Keratinocyte (primary cell): ENCODE data around the gene GFAP. TPM values are rescaled to one million over a fixed set of nuclear protein-coding genes. Genes with fewer than 3 reads are reported as not detected.

Experiments
- DNase-seq: peaks from one replicate; pipeline ENCODE4 v3.0.0-alpha.2; 2011; ENCODE audit warnings: low read depth, missing footprints, low spot score
- FAIRE-seq: peaks from 2 replicates; lab custom pipeline; 2011; peaks lifted over from hg19 to GRCh38; lab: Jason Lieb, UNC
- H2AFZ ChIP-seq: 2 replicates; pipeline ENCODE4 v1.6.0; 2012; ENCODE audit warnings: low read length, control low read depth, inconsistent platforms; ENCODE audit not compliant: control insufficient read depth
- H3K27ac ChIP-seq: 2 replicates; pipeline ENCODE4 v1.5.1; 2011; ENCODE audit warnings: low read length; ENCODE audit not compliant: control insufficient read depth, insufficient read depth
- H3K27me3 ChIP-seq: 3 replicates; pipeline ENCODE4 v1.6.0; 2011; ENCODE audit warnings: low read length; ENCODE audit not compliant: control insufficient read depth, insufficient read depth; ENCODE audit errors: extremely low read depth
- H3K36me3 ChIP-seq, 2 experiments: 2 replicates in 1 of 2; 3 replicates in 1 of 2; pipeline ENCODE4 v1.5.1; 2011; ENCODE audit warnings: low read length in 2 of 2, mild to moderate bottlenecking in 1 of 2; ENCODE audit not compliant: control insufficient read depth in 2 of 2, insufficient read depth in 2 of 2; ENCODE audit errors: extremely low read depth in 1 of 2
- H3K4me1 ChIP-seq: 3 replicates; pipeline ENCODE4 v1.5.1; 2011; ENCODE audit warnings: low read length; ENCODE audit not compliant: control insufficient read depth, insufficient read depth; ENCODE audit errors: extremely low read depth
- H3K4me2 ChIP-seq: 3 replicates; pipeline ENCODE4 v1.6.0; 2011; ENCODE audit warnings: low read depth, low read length; ENCODE audit not compliant: control insufficient read depth, insufficient read depth; ENCODE audit errors: extremely low read depth
- H3K4me3 ChIP-seq, 3 experiments: fragments of 200-600 bp in 1 of 3; sonication (generic) in 1 of 3; 2 replicates in 2 of 3; 3 replicates in 1 of 3; pipeline ENCODE4 v1.5.1; 2011 to 2016; ENCODE audit warnings: low read length in 3 of 3, mild to moderate bottlenecking in 3 of 3, control low read depth in 2 of 3, inconsistent platforms in 1 of 3, low read depth in 1 of 3, mixed read lengths in 1 of 3, mixed run types in 1 of 3, moderate library complexity in 1 of 3; ENCODE audit not compliant: control insufficient read depth in 2 of 3, insufficient read depth in 2 of 3; ENCODE audit errors: extremely low read depth in 1 of 3
- H3K79me2 ChIP-seq: 2 replicates; pipeline ENCODE4 v1.6.0; 2012; ENCODE audit warnings: low read length; ENCODE audit not compliant: control insufficient read depth, insufficient read depth
- H3K9ac ChIP-seq: 3 replicates; pipeline ENCODE4 v1.6.0; 2011; ENCODE audit warnings: low read length; ENCODE audit not compliant: control insufficient read depth, insufficient read depth; ENCODE audit errors: extremely low read depth
- H3K9me1 ChIP-seq: 3 replicates; pipeline ENCODE4 v1.6.0; 2011; ENCODE audit warnings: low read length; ENCODE audit not compliant: control insufficient read depth, insufficient read depth; ENCODE audit errors: extremely low read depth
- H3K9me3 ChIP-seq: 2 replicates; pipeline ENCODE4 v1.5.1; 2012; ENCODE audit warnings: low read depth, low read length; ENCODE audit not compliant: control insufficient read depth
- H4K20me1 ChIP-seq: 3 replicates; pipeline ENCODE4 v1.6.0; 2011; ENCODE audit warnings: low read length; ENCODE audit not compliant: control insufficient read depth, insufficient read depth; ENCODE audit errors: extremely low read depth
- EZH2 ChIP-seq: IDR thresholded peaks from one replicate; pipeline ENCODE4 v1.6.1; 2012; ENCODE audit warnings: inconsistent platforms, mild to moderate bottlenecking, low read length, moderate library complexity
- dilution Hi-C: fragments of 300-500 bp; cut with MboI; formaldehyde crosslinking; loops from one replicate; pipeline ENCODE4 v1.7.0; 2020; ENCODE audit warnings: low sequenced_read_pairs; ENCODE audit not compliant: extremely low pct_ligation_motif_present
- polyA plus RNA-seq, 5 experiments: library from polyadenylated mRNA; depleted of rRNA in 3 of 5; stranded (reverse) in 3 of 5; stranded (forward) in 1 of 5; unstranded in 1 of 5; fragments of >200 nt; gene quantifications; 1 replicate in 1 of 5; 2 replicates in 3 of 5; 3 replicates in 1 of 5; pipeline versions ENCODE4 v1.2.1 to v1.2.3, GENCODE V29; 2011 to 2012; ENCODE audit warnings: missing spikeins in 2 of 5, low read depth in 1 of 5, low replicate concordance in 1 of 5
- TF ChIP-seq, protein P1 (sequence below), 3 experiments: IDR thresholded peaks in 1 of 3; conservative IDR thresholded peaks in 1 of 3; optimal IDR thresholded peaks in 1 of 3; 2 replicates in 2 of 3; 3 replicates in 1 of 3; pipeline versions ENCODE3 to v1.5.1; 2011; ENCODE audit warnings: low read length in 3 of 3, mild to moderate bottlenecking in 3 of 3, moderate library complexity in 2 of 3, control low read depth in 1 of 3, inconsistent platforms in 1 of 3; ENCODE audit not compliant: insufficient read depth in 2 of 3; ENCODE audit errors: extremely low read depth in 1 of 3

Gene GFAP
- polyA plus RNA-seq, 1 donor (not counting 4 experiments of a cell fraction or from before 2014, with no cell fraction given) = 0.14 TPM

DNA sequence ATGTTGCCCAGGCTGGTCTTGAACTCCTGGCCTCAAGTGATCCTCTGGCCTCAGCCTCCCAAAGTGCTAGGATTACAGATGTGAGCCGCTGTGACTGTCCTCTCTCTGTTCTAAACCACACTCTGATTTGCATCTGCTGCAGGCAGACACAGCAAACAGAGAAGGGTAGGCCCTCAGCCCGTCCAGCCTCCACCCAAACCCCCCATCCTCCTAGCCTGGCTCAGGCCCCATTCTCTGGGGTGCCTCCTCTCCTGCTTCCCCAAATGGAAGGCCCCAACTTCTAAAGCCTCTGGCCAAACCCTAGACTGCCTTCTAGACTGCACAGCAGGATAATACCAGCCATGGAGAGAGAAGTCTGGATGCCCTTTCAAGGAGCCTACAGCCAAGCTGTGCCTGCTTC is 4.1 kb upstream of the GFAP start:
- Histone ChIP-seq H3K36me3 (no peaks in the 10 kb centered on the region), H3K27me3 (no peaks in the 10 kb centered on the region), H3K79me2 (no peaks in the 10 kb centered on the region), H3K4me3 (no peak overlapping the region), H3K4me1 (peaks cover 29% of the 10 kb centered on the region), H3K9me3 (no peaks in the 10 kb centered on the region), H3K9ac (no peak overlapping the region), H2AFZ (no peak overlapping the region), H3K9me1 (peaks cover 2% of the 10 kb centered on the region), H3K27ac (no peak overlapping the region), H4K20me1 (no peaks in the 10 kb centered on the region), H3K4me2 (no peak overlapping the region)
- TF ChIP-seq, protein P1, sequence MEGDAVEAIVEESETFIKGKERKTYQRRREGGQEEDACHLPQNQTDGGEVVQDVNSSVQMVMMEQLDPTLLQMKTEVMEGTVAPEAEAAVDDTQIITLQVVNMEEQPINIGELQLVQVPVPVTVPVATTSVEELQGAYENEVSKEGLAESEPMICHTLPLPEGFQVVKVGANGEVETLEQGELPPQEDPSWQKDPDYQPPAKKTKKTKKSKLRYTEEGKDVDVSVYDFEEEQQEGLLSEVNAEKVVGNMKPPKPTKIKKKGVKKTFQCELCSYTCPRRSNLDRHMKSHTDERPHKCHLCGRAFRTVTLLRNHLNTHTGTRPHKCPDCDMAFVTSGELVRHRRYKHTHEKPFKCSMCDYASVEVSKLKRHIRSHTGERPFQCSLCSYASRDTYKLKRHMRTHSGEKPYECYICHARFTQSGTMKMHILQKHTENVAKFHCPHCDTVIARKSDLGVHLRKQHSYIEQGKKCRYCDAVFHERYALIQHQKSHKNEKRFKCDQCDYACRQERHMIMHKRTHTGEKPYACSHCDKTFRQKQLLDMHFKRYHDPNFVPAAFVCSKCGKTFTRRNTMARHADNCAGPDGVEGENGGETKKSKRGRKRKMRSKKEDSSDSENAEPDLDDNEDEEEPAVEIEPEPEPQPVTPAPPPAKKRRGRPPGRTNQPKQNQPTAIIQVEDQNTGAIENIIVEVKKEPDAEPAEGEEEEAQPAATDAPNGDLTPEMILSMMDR (optimal IDR thresholded peaks at IDR 0.05 in 1 of 3, IDR thresholded peaks at IDR 0.05 in 1 of 3, conservative IDR thresholded peaks at IDR 0.05 in 1 of 3; ENCODE audit: extremely low read depth in 1 of 3, insufficient read depth in 2 of 3, low read length in 3 of 3) = no peak
- TF ChIP-seq EZH2 = no peak
- dilution Hi-C loops = loop anchor here (25.0 kb wide), 1 partner anchor 93 kb away; no protein-coding TSS in a partner anchor
- no peak for FAIRE-seq
- DNase-seq = no peak

DNA sequence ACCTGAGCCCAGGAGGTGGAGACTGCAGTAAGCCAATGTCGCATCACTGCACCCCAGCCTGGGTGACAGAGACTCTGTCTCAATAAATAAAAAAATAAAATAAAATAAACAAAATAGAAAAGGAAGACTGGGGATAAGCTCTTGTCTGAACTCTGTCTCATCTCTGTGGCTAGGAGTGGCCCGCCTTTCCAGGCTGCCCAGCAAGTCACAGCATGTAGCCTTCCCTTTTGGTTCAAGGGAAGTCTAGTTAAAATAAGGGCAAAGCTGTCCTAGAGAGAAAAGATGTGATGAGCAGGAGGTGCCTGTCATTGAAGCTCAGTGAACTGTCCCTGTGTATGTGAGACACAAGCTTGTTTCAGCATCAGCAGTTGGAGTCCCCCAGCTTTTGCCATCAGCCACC is 2.7 kb upstream of the GFAP start:
- FAIRE-seq (peak; percentile 89), DNase-seq (peak; percentile 41)
- dilution Hi-C loops = loop anchor here (25.0 kb wide), 1 partner anchor 94 kb away; no protein-coding TSS in a partner anchor
- H3K9me1 ChIP-seq = peaks cover 2% of the 10 kb centered on the region
- no peaks in the 10 kb centered on the region for H4K20me1 ChIP-seq
- H3K9me3 ChIP-seq = no peaks in the 10 kb centered on the region
- peak overlapping the region in 2 of 3 experiments; percentile 40 to 41 for H3K4me3 ChIP-seq
- no peak overlapping the region for H2AFZ ChIP-seq
- peak overlapping the region; percentile 89 for H3K4me2 ChIP-seq
- TF ChIP-seq, protein P1 (optimal IDR thresholded peaks at IDR 0.05 in 1 of 3, IDR thresholded peaks at IDR 0.05 in 1 of 3, conservative IDR thresholded peaks at IDR 0.05 in 1 of 3; ENCODE audit: extremely low read depth in 1 of 3, insufficient read depth in 2 of 3, low read length in 3 of 3) = no peak
- no peak for TF ChIP-seq EZH2
- peaks cover 29% of the 10 kb centered on the region for H3K4me1 ChIP-seq
- H3K27me3 ChIP-seq = no peaks in the 10 kb centered on the region
- no peaks in the 10 kb centered on the region for H3K79me2 ChIP-seq
- no peak overlapping the region for H3K9ac ChIP-seq
- no peaks in the 10 kb centered on the region for H3K36me3 ChIP-seq
- no peak overlapping the region for H3K27ac ChIP-seq
